Activated CD4-positive, CD25-positive, alpha-beta regulatory T cell treated with anti-CD3 and anti-CD28 coated beads, Interleukin-2, amount 50 U/mL, for 24 hours (primary cell): ENCODE data around the gene LINC00632.
"Not testable (repeated sequence)": the region's sequence is repeated elsewhere in the genome, so short reads cannot be mapped to it uniquely, and the experiment has no call there.

Source experiments
- ATAC-seq, 2 donors: fragments of 150-1000 bp; cut with Tn5 transposase; one replicate each; pipeline ENCODE4 v1.10.0; 2021; ENCODE audit warnings: mild to moderate bottlenecking in 1 of 2, moderate library complexity in 1 of 2

Gene LINC00632

DNA sequence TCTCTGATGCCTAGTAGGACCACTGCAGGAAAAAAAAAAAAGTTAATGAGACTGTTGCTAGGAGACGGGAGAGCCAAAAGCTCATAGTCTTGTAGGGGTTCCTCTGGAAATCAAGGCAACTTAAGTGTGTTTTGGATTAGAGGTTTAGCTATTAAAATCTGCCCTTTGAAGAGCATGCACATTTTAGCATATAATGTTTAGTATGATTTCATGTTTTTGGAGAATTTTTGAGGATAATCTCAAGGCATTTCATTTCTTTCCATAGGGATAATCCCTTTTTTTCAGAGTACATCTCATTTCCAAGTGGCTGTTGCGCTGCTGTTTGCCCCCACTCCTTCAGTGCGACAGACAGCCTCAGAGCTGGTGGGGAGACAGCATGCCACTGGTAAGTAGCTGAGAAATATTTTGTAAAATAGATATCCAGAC, at the start of gene LINC00632:
TSS of gene LINC00632 (plus strand) at position 339 of the 426 bp plus-strand sequence.
- ATAC-seq: no peak

- ATAC-seq: no peak
Observed at GRCh38 chrX:140661643-140662042, 47.9 kb upstream of the LINC00632 start.

DNA sequence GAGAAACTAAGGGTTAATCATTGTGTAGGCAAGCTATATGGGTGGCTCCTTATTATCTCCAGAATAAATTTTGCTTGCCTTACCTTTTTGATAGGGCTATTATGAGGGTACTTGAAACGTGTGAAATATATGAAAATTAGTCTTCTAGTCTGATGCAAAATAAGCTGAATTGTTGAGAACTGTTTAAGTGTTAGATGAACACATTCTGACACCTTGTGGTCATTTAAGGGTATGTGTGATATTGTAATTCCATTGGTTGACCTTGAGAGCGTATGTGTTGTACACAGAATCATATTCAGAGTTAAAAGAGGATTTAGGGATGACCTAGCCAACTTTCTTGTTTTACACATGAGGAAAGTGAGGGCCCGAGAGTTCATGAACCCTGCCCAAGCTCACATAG, 44.6 kb upstream of the LINC00632 start:
- ATAC-seq: no peak

- ATAC-seq: no peak
Observed at GRCh38 chrX:140672840-140673731, 36.5 kb upstream of the LINC00632 start.

- no peak for ATAC-seq
Observed at GRCh38 chrX:140687706-140688105, 21.9 kb upstream of the LINC00632 start.

- not testable (repeated sequence) for ATAC-seq
Observed at GRCh38 chrX:140691596-140691995, 18.0 kb upstream of the LINC00632 start.

DNA sequence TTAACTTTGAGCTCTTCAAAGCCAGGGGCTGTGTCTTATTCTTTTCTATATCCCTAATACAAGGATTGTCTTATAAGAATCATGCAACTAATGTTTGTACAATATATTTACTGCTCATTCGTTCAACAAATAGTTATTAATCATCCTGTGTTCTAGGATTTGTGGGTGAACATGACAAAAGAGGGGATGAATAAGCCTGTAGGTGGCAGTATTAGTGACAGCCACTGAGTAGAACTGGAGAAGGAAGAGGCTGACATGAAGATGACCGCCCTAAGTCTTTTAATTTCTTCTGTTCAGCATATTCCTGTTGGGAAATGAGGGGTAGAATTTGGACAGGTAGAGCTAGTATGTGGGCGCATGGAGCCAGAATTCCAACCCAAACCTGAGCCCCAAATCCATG, 11.9 kb upstream of the LINC00632 start:
- ATAC-seq: no peak

GRCh38 chrX:140701480-140701879, 8.1 kb upstream of the LINC00632 start:
- ATAC-seq: no peak

DNA sequence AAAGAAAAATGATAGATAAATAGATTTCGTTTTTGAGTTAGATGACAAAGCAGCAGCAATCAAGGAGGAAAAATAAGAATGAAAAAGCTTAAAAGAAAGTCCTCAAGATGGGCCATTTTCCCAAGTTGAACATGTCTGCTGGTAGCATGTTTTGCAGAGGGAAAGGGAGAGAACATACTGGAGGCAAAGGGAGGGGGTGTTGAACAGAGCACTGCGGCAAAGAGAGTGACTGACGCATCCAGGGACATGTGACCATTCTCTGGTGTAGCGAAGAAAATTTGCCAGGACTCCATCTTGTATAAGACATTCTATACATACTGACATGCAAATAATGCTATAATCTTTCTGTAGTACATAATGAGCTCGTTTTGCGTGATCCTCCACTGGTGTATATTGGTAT, 1.2 kb downstream of the LINC00632 start:
- no peak for ATAC-seq

GRCh38 chrX:140711894-140712293, 2.3 kb downstream of the LINC00632 start:
- ATAC-seq: no peak

GRCh38 chrX:140712413-140713173, 3.0 kb downstream of the LINC00632 start:
- no peak for ATAC-seq

- ATAC-seq: no peak
Observed at GRCh38 chrX:140713174-140713539, 3.6 kb downstream of the LINC00632 start.

DNA sequence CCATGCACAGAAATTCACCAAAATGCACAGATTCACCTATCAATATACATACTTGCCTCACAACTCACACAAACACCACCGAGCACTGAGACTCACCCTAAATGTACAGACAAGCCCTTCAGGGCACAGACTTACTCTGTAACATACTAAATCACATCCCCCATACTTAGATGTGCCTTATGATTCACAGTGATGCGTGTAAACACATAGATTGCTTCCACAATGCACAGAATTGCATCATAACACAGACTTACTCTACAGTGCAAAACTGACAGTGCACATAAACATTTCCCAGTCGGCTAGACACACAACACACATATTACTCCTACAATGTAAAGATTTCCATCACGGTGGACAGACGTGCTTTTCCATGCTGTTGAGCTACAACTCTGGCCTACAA, 6.2 kb downstream of the LINC00632 start:
- ATAC-seq: no peak

GRCh38 chrX:140723121-140723715, 13.7 kb downstream of the LINC00632 start:
- ATAC-seq: no peak

DNA sequence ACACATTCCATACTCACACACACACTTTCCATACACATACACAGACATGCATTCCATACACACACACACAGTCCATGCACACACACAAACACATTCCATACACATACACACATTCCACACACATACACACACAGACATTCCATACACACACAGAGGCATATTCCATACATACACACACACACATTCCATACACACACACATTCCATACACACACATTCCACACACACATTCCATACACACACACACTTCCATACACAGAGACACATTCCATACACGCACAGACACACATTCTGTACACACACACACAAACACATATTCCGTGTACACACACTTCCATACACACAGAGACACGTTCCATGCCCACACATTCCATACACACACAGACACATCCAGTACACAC, 14.8 kb downstream of the LINC00632 start:
- no peak for ATAC-seq

- no peak for ATAC-seq
Observed at GRCh38 chrX:140724736-140725135, 15.2 kb downstream of the LINC00632 start.

GRCh38 chrX:140725500-140725899, 15.9 kb downstream of the LINC00632 start:
- no peak for ATAC-seq

GRCh38 chrX:140733766-140734342, 24.3 kb downstream of the LINC00632 start:
- ATAC-seq: no peak

DNA sequence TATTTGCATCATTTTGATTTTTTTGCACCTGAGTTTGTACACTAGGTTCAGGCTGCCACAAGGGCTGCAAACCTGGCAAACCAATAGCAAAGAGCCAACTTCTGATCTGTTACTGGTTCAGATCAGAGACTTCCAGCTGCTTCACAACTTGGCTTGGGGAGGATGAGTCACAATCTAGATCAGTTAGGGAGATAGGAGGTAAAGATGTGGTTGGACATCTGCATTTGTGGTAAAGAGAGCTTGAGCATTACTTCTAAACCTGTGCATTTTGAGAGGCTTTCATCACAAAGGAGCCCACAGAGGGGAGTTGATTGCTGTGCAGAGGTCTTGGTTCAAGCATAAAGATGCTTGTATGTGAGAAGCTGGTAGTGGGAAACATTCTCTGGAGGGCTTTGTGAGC, 34.5 kb downstream of the LINC00632 start:
- ATAC-seq: no peak

GRCh38 chrX:140756941-140757340, 47.4 kb downstream of the LINC00632 start:
- no peak for ATAC-seq

- no peak for ATAC-seq
Observed at GRCh38 chrX:140762061-140762460, 52.5 kb downstream of the LINC00632 start.

- ATAC-seq: no peak
Observed at GRCh38 chrX:140764401-140764919, 54.9 kb downstream of the LINC00632 start.
